Measurements from ENCODE around the gene GARIN5A. TPM values are rescaled to one million over a fixed set of nuclear protein-coding genes. Genes with fewer than 3 reads are reported as not detected.

Gene GARIN5A
- under 1 TPM in 2 of 4 donors, not detected in 2; 0.32 to 0.52 TPM for total RNA-seq

DNA sequence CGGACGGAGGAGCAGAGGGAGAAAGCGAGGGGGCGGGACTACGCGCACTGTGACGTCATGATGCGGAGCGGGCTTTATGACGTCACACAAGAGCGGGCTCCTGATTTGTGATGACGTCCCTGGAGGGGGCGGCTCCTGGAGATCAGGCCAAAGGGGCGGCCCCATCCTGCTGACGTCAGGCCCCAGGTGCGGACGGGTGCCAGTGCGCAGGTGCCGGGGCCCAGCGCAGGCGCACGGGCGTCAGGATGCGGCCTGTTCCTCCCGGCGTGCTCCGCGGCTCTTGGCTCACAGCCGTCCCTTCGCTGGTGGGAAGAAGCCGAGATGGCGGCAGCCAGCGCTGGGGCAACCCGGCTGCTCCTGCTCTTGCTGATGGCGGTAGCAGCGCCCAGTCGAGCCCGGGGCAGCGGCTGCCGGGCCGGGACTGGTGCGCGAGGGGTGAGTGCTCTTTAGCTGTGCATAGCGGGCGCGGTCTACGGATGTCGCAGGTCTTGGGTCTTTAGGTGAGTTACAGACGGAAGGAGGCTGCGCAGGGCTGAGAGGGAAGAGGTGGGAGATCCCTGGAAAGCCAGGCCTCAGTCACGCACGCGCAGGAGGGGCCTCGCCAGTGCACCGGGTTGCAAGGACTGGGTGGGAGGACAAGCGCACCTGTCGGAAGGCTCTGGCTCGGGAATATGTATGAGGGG is at the start of gene GARIN5A, which contains the start of gene EMC10:
Gene GARIN5A (minus strand): TSS at position 625 of the 683 bp plus-strand sequence. CDS start 460 bp downstream, at position 165.
Gene EMC10 (plus strand): TSS at position 284 of the 683 bp plus-strand sequence. CDS start 38 bp downstream, at position 322.
- H3K36me3 ChIP-seq = peaks cover 17 to 31% (median 30%) of the 10 kb centered on the region in 4 donors
- under 1% methylated on average over 24 of the region's 58 CpGs for WGBS
- H3K27ac ChIP-seq (replicated peaks in 1 of 4) = peak within 1 kb of the TSS; percentile 70 to 81 (median 74)
- intact Hi-C loops (cut with DNase I) = no loop called here
- H3K9me3 ChIP-seq = no peaks in the 10 kb centered on the region
- H3K27me3 ChIP-seq = no peaks in the 10 kb centered on the region
- peak within 1 kb of the TSS; percentile 79 to 96 (median 82) for H3K4me3 ChIP-seq
- H3K4me1 ChIP-seq = peaks cover 18 to 34% (median 24%) of the 10 kb centered on the region in 4 donors
- TF ChIP-seq, protein P1, sequence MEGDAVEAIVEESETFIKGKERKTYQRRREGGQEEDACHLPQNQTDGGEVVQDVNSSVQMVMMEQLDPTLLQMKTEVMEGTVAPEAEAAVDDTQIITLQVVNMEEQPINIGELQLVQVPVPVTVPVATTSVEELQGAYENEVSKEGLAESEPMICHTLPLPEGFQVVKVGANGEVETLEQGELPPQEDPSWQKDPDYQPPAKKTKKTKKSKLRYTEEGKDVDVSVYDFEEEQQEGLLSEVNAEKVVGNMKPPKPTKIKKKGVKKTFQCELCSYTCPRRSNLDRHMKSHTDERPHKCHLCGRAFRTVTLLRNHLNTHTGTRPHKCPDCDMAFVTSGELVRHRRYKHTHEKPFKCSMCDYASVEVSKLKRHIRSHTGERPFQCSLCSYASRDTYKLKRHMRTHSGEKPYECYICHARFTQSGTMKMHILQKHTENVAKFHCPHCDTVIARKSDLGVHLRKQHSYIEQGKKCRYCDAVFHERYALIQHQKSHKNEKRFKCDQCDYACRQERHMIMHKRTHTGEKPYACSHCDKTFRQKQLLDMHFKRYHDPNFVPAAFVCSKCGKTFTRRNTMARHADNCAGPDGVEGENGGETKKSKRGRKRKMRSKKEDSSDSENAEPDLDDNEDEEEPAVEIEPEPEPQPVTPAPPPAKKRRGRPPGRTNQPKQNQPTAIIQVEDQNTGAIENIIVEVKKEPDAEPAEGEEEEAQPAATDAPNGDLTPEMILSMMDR (IDR thresholded peaks at IDR 0.05) = peak in 1 of 3 experiments; percentile 25
- TF ChIP-seq POLR2AphosphoS5 (IDR thresholded peaks at IDR 0.05) = peak; percentile 81 to 93
- TF ChIP-seq EP300 (IDR thresholded peaks at IDR 0.05) = no peak
- peak; percentile 51 for TF ChIP-seq POLR2A (IDR thresholded peaks at IDR 0.05; ENCODE audit: low read depth)
- DNase-seq (ENCODE audit: extremely low spot score) = peak; percentile 96

DNA sequence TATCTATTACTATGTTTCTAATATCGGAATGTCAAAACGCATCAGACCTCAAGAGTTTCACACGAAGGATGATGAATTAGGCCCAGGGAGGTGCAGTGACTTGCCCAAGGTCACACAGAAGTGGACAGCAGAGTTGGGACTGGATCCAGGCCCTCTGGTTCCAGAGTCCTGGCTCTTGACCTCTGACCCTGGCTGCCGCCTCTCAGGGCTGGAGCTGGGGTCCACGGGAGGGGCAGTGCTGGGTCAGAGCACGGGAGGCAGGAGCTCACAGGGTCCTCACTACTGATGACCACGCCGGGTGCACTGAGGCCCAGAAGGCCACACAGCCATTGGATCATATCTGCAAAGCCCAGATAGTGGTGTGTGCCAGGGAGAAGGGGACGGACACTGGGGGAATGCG is 46.2 kb upstream of the GARIN5A start:
- 85% methylated on average over 10 of the region's 10 CpGs for WGBS
- intact Hi-C loops (cut with DNase I) = no loop called here
- Histone ChIP-seq H3K4me1 (no peaks in the 10 kb centered on the region), H3K4me3 (no peak overlapping the region), H3K27me3 (peaks cover 0 to 7% (median 0%) of the 10 kb centered on the region in 4 donors), H3K36me3 (peaks cover 0 to 5% (median 0%) of the 10 kb centered on the region in 4 donors), H3K9me3 (no peaks in the 10 kb centered on the region), H3K27ac (replicated peaks in 1 of 4) (no peak overlapping the region)
- TF ChIP-seq EP300 (IDR thresholded peaks at IDR 0.05) (no peak), POLR2AphosphoS5 (IDR thresholded peaks at IDR 0.05) (no peak), POLR2A (IDR thresholded peaks at IDR 0.05; ENCODE audit: low read depth) (no peak)
- TF ChIP-seq, protein P1 (IDR thresholded peaks at IDR 0.05) = no peak
- DNase-seq (ENCODE audit: extremely low spot score) = no peak

DNA sequence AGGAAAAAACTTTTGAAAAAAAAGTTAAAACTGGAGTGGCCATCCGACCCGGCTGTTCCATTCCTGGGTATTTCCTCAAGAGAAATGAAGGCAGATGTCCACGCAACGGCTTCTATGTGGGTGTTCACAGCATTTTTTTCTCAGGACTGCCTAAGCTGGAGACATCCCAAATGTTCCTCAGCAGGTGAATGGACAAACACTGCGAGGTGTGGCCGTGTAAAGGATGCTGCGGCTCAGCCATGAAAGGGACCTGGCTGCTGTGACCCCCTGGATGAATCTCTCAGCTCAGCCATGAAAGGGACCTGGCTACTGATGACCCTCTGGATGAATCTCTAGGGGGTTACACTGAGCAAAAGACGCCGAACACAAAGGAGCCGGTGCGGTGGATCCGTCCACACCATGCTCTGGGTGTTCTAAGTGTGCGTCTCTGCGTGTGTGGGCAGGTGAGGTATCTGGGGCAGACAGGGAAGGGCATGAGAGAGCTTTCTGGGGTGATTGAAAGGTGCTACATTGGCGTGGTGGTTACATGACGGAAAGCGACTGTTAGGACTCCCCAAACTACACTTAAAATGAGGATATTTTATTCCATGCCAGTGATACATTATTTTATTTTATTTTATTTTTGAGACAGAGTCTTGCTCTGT is 44.3 kb upstream of the GARIN5A start:
- H3K4me1 ChIP-seq = no peaks in the 10 kb centered on the region
- peaks cover 0 to 19% (median 0%) of the 10 kb centered on the region in 4 donors for H3K27me3 ChIP-seq
- H3K36me3 ChIP-seq = peaks cover 0 to 12% (median 0%) of the 10 kb centered on the region in 4 donors
- no peak overlapping the region for H3K27ac ChIP-seq (replicated peaks in 1 of 4)
- WGBS = 88% methylated on average over 17 of the region's 17 CpGs
- intact Hi-C loops (cut with DNase I) = no loop called here
- no peak for DNase-seq (ENCODE audit: extremely low spot score)
- no peak overlapping the region for H3K4me3 ChIP-seq
- TF ChIP-seq, protein P1 (IDR thresholded peaks at IDR 0.05) = no peak
- TF ChIP-seq POLR2A (IDR thresholded peaks at IDR 0.05; ENCODE audit: low read depth) (no peak), EP300 (IDR thresholded peaks at IDR 0.05) (no peak), POLR2AphosphoS5 (IDR thresholded peaks at IDR 0.05) (no peak)
- H3K9me3 ChIP-seq = no peaks in the 10 kb centered on the region

DNA sequence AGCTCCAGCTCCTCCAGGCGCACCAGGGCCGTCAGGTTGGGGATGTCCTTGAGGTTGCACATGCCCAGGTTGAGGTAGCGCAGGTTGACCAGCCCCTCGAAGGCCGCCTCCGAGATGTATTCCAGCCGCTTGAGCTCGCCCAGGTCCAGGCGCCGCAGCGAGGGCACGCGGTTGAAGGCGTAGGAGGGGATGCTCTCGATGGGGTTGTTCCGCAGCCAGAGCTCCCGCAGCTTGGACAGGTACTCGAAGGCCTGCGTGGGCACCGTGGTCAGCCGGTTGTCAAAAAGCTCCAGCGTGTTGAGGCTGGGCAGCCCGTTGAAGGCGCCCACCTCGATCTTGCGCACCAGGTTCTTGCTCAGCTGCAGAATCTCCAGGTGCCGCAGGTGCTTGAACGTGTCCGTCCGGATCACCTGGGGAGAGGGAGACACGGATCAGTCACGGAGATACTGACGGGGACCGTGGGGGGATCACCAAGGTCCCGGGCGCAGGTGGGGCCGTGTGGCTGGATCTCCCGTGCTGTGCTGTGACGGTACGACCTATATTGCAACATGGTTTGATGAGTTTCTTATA is 42.4 kb upstream of the GARIN5A start:
- DNase-seq (ENCODE audit: extremely low spot score) = no peak
- no peak for TF ChIP-seq POLR2AphosphoS5 (IDR thresholded peaks at IDR 0.05)
- TF ChIP-seq, protein P1 (IDR thresholded peaks at IDR 0.05) = no peak
- TF ChIP-seq POLR2A (IDR thresholded peaks at IDR 0.05; ENCODE audit: low read depth) = no peak
- no peak for TF ChIP-seq EP300 (IDR thresholded peaks at IDR 0.05)
- Histone ChIP-seq H3K4me1 (no peaks in the 10 kb centered on the region), H3K9me3 (no peaks in the 10 kb centered on the region), H3K27ac (replicated peaks in 1 of 4) (no peak overlapping the region), H3K27me3 (peaks cover 0 to 37% (median 0%) of the 10 kb centered on the region in 4 donors), H3K4me3 (no peak overlapping the region), H3K36me3 (peaks cover 0 to 12% (median 0%) of the 10 kb centered on the region in 4 donors)
- intact Hi-C loops (cut with DNase I) = no loop called here
- 98% methylated on average over 33 of the region's 40 CpGs for WGBS

Data from esophagus muscularis mucosa (tissue), 4 donors.